DMS53 (cell line): ENCODE measurements around the gene ADAMTS7.
A peak's percentile ranks its signal among the peaks of the same experiment; 100 is the strongest.

Experiments used
- DNase-seq: peaks from one replicate; lab custom pipeline; 2025; lab: John Stamatoyannopoulos, UW

The ADAMTS7 gene

DNA sequence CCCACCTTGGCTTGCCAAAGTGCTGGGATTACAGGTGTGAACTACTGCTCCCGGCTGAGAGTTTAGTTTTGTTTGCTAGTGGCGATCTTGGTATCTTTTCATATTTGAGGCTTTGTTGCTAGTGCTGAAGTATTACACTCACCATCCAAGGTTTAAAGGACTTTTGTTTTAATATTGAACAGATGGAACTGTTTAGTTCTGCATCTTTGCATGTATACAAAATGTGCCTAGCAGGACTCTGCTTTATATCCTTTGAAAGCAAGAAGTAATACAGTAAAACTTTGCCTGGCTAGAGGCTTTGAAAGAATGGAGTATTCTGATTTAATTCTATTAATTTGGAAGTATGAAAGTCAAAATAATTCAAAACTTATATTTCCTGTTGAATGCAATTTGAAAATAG lies 92.4 kb downstream of the ADAMTS7 start:
- DNase-seq = no peak

DNA sequence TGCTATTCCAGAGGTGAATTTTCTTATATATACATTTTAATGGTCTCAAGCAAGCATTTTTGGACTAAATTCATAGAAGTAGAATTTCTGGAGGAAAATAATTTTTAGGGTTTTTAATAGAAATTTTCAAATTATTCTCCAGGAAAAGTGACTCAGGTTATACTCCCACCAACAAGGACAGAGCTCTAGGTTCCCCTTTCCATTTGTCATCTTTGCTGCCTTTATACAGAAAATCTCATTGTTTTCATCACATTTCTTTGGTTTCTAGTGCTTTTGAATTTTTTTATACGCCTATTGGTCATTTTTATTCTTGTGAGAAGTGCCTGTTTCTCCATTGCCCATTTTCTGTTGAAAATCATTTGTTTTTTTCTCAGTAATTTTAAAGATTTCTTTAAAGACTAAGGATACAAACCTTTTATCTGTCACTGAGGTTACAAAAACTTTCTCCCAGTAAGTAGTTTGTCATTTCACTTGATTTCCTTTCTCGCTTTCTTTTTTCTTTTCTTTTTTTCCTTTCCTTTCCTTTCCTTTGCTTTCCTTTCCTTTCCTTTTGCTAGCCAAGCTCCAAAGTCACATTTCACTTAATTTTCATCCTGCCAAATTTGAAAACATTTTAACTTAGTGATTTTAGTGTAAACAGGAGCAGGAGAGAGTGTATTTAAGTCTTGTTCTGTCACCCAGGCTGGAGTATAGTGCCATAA lies 93.2 kb downstream of the ADAMTS7 start:
- no peak for DNase-seq

DNA sequence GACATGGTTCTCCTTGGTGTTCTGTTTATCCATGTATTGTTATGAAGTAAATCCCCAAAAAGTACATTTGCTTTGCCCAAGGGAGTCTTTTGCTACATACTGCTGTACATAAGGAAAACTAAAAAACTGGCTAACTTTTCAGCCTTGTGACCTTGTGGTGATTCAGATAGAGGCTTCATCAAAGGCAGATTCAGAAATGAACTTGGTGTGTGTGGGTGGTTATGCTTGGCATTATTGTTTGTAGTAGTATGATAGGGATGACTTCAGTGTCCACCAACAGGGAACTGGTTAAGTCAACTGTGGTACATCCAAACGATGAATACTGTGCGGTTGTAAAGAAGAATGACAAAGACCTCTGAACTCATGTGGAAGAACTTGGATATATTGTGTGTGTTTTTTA lies 94.6 kb downstream of the ADAMTS7 start:
- no peak for DNase-seq

DNA sequence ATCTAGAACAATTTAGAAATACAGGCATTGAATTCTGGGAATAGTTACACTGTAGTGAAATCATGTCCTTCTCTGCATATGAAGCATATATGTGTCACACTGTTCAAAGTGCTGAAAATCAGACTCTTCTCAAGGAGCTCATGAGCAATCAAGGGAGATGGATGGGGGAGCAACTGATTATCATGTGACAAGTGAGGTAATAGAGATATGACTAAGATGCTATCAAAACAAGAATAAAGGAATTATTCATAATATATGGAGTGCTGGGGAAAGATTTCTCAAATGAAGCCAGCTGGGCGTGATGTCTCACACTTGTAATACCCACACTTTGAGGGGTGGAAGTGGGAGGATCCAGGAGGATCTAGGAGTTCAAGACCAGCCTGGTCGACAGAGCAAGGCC lies 95.3 kb downstream of the ADAMTS7 start:
- no peak for DNase-seq

DNA sequence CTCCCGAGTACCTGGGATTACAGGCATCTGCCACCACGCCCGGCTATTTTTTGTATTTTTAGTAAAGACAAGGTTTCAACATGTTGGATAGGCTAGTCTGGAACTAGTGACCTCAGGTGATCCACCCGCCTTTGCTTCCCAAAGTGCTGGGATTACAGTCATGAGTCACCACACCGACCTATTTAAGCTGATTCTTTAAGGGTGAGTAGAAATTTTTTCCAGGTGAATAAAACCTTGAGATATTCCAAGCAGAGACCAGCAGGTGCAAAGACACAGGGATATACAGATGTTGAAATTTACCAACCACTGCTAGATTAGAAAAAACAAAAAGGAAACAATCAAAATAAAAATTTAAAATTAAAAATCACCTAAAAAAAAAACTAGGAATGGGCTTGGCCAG lies 95.8 kb downstream of the ADAMTS7 start:
- DNase-seq = peak; percentile 3

DNA sequence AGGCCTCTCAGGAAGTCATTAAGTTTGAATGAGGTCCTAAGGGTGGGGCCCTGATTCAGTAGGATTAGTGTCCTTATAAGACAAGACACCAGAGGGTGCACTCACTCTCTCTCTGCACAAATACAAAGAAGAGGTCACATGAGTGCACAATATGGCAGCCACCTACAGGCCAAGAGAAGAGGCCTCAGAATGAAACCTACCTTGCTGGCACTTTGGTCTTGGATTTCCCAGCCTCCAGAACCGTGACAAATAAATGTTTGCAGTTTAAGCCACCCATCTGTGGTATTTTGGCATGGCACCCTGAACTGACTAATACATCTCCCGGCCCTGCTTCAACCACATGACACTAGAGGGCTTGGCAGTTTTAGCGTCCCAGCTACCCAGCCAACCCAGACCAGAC lies 96.4 kb downstream of the ADAMTS7 start:
- peak; percentile 51 for DNase-seq

DNA sequence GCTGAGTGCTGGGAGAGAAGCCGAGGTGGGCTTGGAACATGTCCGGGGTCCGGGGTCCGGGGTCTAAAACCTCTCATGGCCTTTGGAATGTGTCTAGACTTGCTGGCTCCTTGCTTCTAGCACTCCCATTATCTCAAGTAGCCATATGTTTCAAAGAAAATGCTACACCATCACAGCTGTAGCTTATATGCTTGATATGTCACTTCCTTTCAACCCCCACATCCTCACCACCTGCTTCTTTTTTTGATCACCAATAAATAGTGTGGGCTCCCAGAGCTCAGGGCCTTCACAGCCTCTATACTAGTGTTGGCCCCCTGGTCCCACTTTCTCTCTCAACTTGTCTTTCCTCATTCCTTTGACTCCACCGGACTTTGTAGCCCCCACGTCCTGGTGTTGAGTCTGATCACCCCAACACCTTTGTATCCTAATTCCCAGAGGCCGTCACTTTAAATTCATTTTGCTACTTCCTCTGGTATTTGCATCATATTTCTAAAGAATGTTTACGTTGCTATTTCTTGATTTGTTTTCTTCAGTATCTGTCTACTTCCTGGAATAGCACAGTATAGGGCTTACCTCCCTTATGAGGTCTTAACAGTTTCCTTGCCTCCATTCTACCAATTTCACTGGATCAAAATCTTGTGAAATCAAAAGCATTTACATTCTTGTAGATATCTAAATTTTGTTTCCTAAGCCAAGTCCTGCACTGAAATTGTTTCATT lies 98.3 kb downstream of the ADAMTS7 start:
- DNase-seq = no peak

DNA sequence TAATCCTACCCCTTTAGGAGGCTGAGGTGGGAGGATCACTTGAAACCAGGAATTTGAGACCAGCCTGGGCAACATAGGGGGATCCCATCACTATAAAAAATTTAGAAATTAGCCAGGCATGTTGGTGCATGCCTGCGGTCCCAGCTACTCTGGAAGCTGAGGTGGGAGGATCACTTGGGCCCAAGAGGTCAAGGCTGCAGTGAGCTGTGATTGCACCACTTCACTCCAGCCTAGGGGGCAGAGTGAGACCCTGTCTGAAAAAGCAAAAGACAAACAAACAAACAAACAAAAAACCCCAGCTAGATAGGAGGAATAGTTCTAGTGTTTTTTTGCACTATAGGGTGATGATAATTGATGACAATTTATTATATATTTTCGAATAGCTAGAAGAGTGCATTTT lies 99.6 kb downstream of the ADAMTS7 start:
- DNase-seq = no peak

DNA sequence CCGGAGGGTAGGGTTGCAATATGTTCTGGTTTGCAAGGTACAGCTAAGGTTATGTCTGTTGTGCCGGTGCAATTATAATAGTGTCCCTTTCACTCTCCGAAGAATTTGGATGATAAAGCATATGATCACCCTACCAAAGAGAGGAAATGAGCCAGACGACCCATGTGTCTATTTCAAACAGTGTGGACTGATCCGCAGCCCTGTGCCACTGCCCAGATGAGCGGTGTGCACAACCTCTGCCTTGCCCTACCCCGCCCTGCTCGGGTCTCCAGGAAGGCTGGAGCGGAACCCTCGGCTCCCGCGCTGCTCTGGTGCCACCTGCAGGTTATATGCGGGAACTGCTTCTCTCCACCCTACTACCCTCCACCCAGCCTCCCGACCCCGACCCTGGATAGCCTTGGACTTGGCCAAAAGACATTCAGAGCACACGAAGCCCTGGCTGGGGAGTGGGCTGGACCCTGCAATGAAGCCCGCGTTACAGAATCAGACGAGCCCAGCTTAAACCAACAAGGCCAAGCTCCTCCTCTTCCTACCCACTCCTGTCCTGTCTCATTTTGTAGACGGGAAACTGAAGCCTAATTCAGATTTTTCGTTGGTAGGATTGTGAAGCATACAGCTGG lies 101.9 kb downstream of the ADAMTS7 start:
- peak; percentile 81 for DNase-seq
